Stimulated activated naive CD8-positive, alpha-beta T cell treated with anti-CD3 and anti-CD28 coated beads, Interleukin-15, Interleukin-2, amounts not matched to agents 100 ng/mL and 50 ng/mL, for 24 hours (primary cell): ENCODE measurements around the gene SEMA5A.

Source experiments
- H3K27ac Mint-ChIP-seq: one replicate; pipeline ENCODE4 v1.8.0; 2021; ENCODE audit warnings: mild to moderate bottlenecking, mixed read lengths
- H3K27me3 Mint-ChIP-seq: one replicate; pipeline ENCODE4 v1.8.0; 2021; ENCODE audit warnings: mixed read lengths
- H3K36me3 Mint-ChIP-seq: one replicate; pipeline ENCODE4 v1.8.0; 2021; ENCODE audit warnings: low read depth, mixed read lengths
- H3K4me1 Mint-ChIP-seq: one replicate; pipeline ENCODE4 v1.8.0; 2021; ENCODE audit warnings: low read depth, mixed read lengths
- H3K4me3 Mint-ChIP-seq: one replicate; pipeline ENCODE4 v1.8.0; 2021; ENCODE audit warnings: mild to moderate bottlenecking, mixed read lengths
- H3K9me3 Mint-ChIP-seq: one replicate; pipeline ENCODE4 v1.8.0; 2021; ENCODE audit warnings: mixed read lengths

The SEMA5A gene

GRCh38 chr5:9460885-9461645, 84.8 kb downstream of the SEMA5A start:
- Mint-ChIP-seq H3K4me3 (no peak overlapping the region), H3K27ac (no peak overlapping the region), H3K36me3 (no peaks in the 10 kb centered on the region), H3K4me1 (no peaks in the 10 kb centered on the region), H3K9me3 (peaks cover 8% of the 10 kb centered on the region), H3K27me3 (no peaks in the 10 kb centered on the region)

GRCh38 chr5:9456435-9457042, 89.3 kb downstream of the SEMA5A start:
- peaks cover 3% of the 10 kb centered on the region for H3K9me3 Mint-ChIP-seq
- H3K27ac Mint-ChIP-seq, result no peak overlapping the region
- no peak overlapping the region for H3K4me3 Mint-ChIP-seq
- no peaks in the 10 kb centered on the region for H3K36me3 Mint-ChIP-seq
- H3K27me3 Mint-ChIP-seq, result no peaks in the 10 kb centered on the region
- H3K4me1 Mint-ChIP-seq, result no peaks in the 10 kb centered on the region

- no peaks in the 10 kb centered on the region for H3K36me3 Mint-ChIP-seq
- no peak overlapping the region for H3K4me3 Mint-ChIP-seq
- no peak overlapping the region for H3K27ac Mint-ChIP-seq
- H3K27me3 Mint-ChIP-seq, result no peaks in the 10 kb centered on the region
- H3K9me3 Mint-ChIP-seq, result peaks cover 3% of the 10 kb centered on the region
- H3K4me1 Mint-ChIP-seq, result no peaks in the 10 kb centered on the region
Observed at GRCh38 chr5:9455826-9456434, 89.9 kb downstream of the SEMA5A start.

GRCh38 chr5:9454491-9454890, 91.4 kb downstream of the SEMA5A start:
- Mint-ChIP-seq H3K4me1 (no peaks in the 10 kb centered on the region), H3K36me3 (no peaks in the 10 kb centered on the region), H3K27me3 (no peaks in the 10 kb centered on the region), H3K9me3 (peaks cover 3% of the 10 kb centered on the region), H3K4me3 (no peak overlapping the region), H3K27ac (no peak overlapping the region)

- Mint-ChIP-seq H3K4me1 (no peaks in the 10 kb centered on the region), H3K27ac (no peak overlapping the region), H3K9me3 (peaks cover 8% of the 10 kb centered on the region), H3K27me3 (no peaks in the 10 kb centered on the region), H3K4me3 (no peak overlapping the region), H3K36me3 (no peaks in the 10 kb centered on the region)
Observed at GRCh38 chr5:9454012-9454481, 91.8 kb downstream of the SEMA5A start.

GRCh38 chr5:9453480-9454011, 92.3 kb downstream of the SEMA5A start:
- Mint-ChIP-seq H3K9me3 (peaks cover 13% of the 10 kb centered on the region), H3K36me3 (no peaks in the 10 kb centered on the region), H3K4me1 (no peaks in the 10 kb centered on the region), H3K27ac (no peak overlapping the region), H3K27me3 (no peaks in the 10 kb centered on the region), H3K4me3 (no peak overlapping the region)

GRCh38 chr5:9452181-9452580, 93.7 kb downstream of the SEMA5A start:
- Mint-ChIP-seq H3K4me3 (no peak overlapping the region), H3K27me3 (no peaks in the 10 kb centered on the region), H3K4me1 (no peaks in the 10 kb centered on the region), H3K36me3 (no peaks in the 10 kb centered on the region), H3K9me3 (peaks cover 11% of the 10 kb centered on the region), H3K27ac (no peak overlapping the region)

GRCh38 chr5:9451037-9451436, 94.8 kb downstream of the SEMA5A start:
- Mint-ChIP-seq H3K4me1 (no peaks in the 10 kb centered on the region), H3K36me3 (no peaks in the 10 kb centered on the region), H3K27me3 (no peaks in the 10 kb centered on the region), H3K4me3 (no peak overlapping the region), H3K9me3 (peaks cover 11% of the 10 kb centered on the region), H3K27ac (no peak overlapping the region)

GRCh38 chr5:9447691-9448090, 98.2 kb downstream of the SEMA5A start:
- H3K27ac Mint-ChIP-seq, result no peak overlapping the region
- H3K36me3 Mint-ChIP-seq, result no peaks in the 10 kb centered on the region
- no peak overlapping the region for H3K4me3 Mint-ChIP-seq
- peaks cover 18% of the 10 kb centered on the region for H3K9me3 Mint-ChIP-seq
- no peaks in the 10 kb centered on the region for H3K27me3 Mint-ChIP-seq
- no peaks in the 10 kb centered on the region for H3K4me1 Mint-ChIP-seq

GRCh38 chr5:9445826-9446388, 100.0 kb downstream of the SEMA5A start:
- no peaks in the 10 kb centered on the region for H3K27me3 Mint-ChIP-seq
- peaks cover 27% of the 10 kb centered on the region for H3K9me3 Mint-ChIP-seq
- no peaks in the 10 kb centered on the region for H3K4me1 Mint-ChIP-seq
- H3K36me3 Mint-ChIP-seq, result no peaks in the 10 kb centered on the region
- no peak overlapping the region for H3K27ac Mint-ChIP-seq
- no peak overlapping the region for H3K4me3 Mint-ChIP-seq

GRCh38 chr5:9444346-9444745, 101.5 kb downstream of the SEMA5A start:
- H3K9me3 Mint-ChIP-seq, result peaks cover 26% of the 10 kb centered on the region
- H3K27me3 Mint-ChIP-seq, result no peaks in the 10 kb centered on the region
- no peak overlapping the region for H3K4me3 Mint-ChIP-seq
- no peaks in the 10 kb centered on the region for H3K36me3 Mint-ChIP-seq
- no peaks in the 10 kb centered on the region for H3K4me1 Mint-ChIP-seq
- no peak overlapping the region for H3K27ac Mint-ChIP-seq

GRCh38 chr5:9441610-9442009, 104.3 kb downstream of the SEMA5A start:
- H3K4me3 Mint-ChIP-seq, result no peak overlapping the region
- H3K4me1 Mint-ChIP-seq, result no peaks in the 10 kb centered on the region

GRCh38 chr5:9440517-9440916, 105.4 kb downstream of the SEMA5A start:
- Mint-ChIP-seq H3K36me3 (no peaks in the 10 kb centered on the region), H3K27ac (no peak overlapping the region), H3K9me3 (peaks cover 16% of the 10 kb centered on the region), H3K4me3 (no peak overlapping the region), H3K27me3 (no peaks in the 10 kb centered on the region), H3K4me1 (no peaks in the 10 kb centered on the region)

More at GRCh38 chr5:9441610-9442009, 104.3 kb downstream of the SEMA5A start:
- H3K27ac Mint-ChIP-seq, result no peak overlapping the region
- H3K27me3 Mint-ChIP-seq, result no peaks in the 10 kb centered on the region
- H3K9me3 Mint-ChIP-seq, result peaks cover 16% of the 10 kb centered on the region
- H3K36me3 Mint-ChIP-seq, result no peaks in the 10 kb centered on the region

GRCh38 chr5:9439531-9440292, 106.2 kb downstream of the SEMA5A start:
- Mint-ChIP-seq H3K4me3 (no peak overlapping the region), H3K27me3 (no peaks in the 10 kb centered on the region), H3K4me1 (no peaks in the 10 kb centered on the region), H3K27ac (no peak overlapping the region), H3K9me3 (peaks cover 16% of the 10 kb centered on the region), H3K36me3 (no peaks in the 10 kb centered on the region)
